Suprapubic skin (tissue), 3 donors: ENCODE data around the gene MARCHF10.

Experiments used
- EP300 ChIP-seq: sonication (generic); formaldehyde crosslinking; IDR thresholded peaks from one replicate; pipeline ENCODE4 v1.6.1; 2017; ENCODE audit warnings: antibody characterized with exemption
- POLR2A ChIP-seq, 2 donors: fragments of 450-650 bp; IDR thresholded peaks; one replicate each; pipeline ENCODE4 v1.6.1; 2017; ENCODE audit warnings: antibody characterized with exemption in 2 of 2, mild to moderate bottlenecking in 2 of 2, moderate library complexity in 2 of 2
- TF ChIP-seq, protein P1 (sequence below), 2 donors: fragments of 200-600 bp in 1 of 2; fragments of 450-650 bp in 1 of 2; sonication (generic) in 1 of 2; IDR thresholded peaks; one replicate each; pipeline ENCODE4 v1.5.1; 2016 to 2019; ENCODE audit warnings: antibody characterized with exemption in 2 of 2, mild to moderate bottlenecking in 1 of 2, moderate library complexity in 1 of 2

- TF ChIP-seq, protein P1, sequence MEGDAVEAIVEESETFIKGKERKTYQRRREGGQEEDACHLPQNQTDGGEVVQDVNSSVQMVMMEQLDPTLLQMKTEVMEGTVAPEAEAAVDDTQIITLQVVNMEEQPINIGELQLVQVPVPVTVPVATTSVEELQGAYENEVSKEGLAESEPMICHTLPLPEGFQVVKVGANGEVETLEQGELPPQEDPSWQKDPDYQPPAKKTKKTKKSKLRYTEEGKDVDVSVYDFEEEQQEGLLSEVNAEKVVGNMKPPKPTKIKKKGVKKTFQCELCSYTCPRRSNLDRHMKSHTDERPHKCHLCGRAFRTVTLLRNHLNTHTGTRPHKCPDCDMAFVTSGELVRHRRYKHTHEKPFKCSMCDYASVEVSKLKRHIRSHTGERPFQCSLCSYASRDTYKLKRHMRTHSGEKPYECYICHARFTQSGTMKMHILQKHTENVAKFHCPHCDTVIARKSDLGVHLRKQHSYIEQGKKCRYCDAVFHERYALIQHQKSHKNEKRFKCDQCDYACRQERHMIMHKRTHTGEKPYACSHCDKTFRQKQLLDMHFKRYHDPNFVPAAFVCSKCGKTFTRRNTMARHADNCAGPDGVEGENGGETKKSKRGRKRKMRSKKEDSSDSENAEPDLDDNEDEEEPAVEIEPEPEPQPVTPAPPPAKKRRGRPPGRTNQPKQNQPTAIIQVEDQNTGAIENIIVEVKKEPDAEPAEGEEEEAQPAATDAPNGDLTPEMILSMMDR (IDR thresholded peaks at IDR 0.05): no peak
- TF ChIP-seq EP300 (no peak), POLR2A (IDR thresholded peaks at IDR 0.05) (no peak)
These were observed 131.0 kb downstream of the MARCHF10 start for GRCh38 chr17:62676952-62677596.
